Cardiac fibroblast (primary cell): ENCODE results near the gene TMPRSS3.

Experiments
- DNase-seq, 2 donors: peaks; one replicate each; pipeline versions ENCODE4 v3.0.0 to v3.0.0-alpha.2; 2010; ENCODE audit warnings: low read depth in 2 of 2
- H3K4me3 ChIP-seq, 2 donors: replicated peaks in 1 of 2; 1 replicate in 1 of 2; 2 replicates in 1 of 2; pipeline ENCODE4 v1.5.1; 2011; ENCODE audit warnings: low read depth in 2 of 2, low read length in 2 of 2, mild to moderate bottlenecking in 2 of 2, moderate library complexity in 1 of 2
- CTCF ChIP-seq: IDR thresholded peaks from one replicate; pipeline ENCODE4 v1.5.1; 2011; ENCODE audit warnings: low read depth, mild to moderate bottlenecking, low read length, inconsistent platforms

TMPRSS3 gene

GRCh38 chr21:42381347-42381984 lies 14.4 kb downstream of the TMPRSS3 start:
- peak; percentile 58 to 61 for DNase-seq
- no peak overlapping the region for H3K4me3 ChIP-seq
- peak; percentile 77 for TF ChIP-seq CTCF

- DNase-seq: no peak
- TF ChIP-seq CTCF: no peak
- no peak overlapping the region for H3K4me3 ChIP-seq
These were observed 16.2 kb downstream of the TMPRSS3 start for GRCh38 chr21:42379426-42380215.

GRCh38 chr21:42378418-42378817 lies 17.4 kb downstream of the TMPRSS3 start:
- no peak overlapping the region for H3K4me3 ChIP-seq
- no peak for DNase-seq
- no peak for TF ChIP-seq CTCF

GRCh38 chr21:42377951-42378340 lies 17.9 kb downstream of the TMPRSS3 start:
- H3K4me3 ChIP-seq: no peak overlapping the region
- no peak for DNase-seq
- TF ChIP-seq CTCF: no peak

GRCh38 chr21:42377211-42377950 lies 18.5 kb downstream of the TMPRSS3 start:
- no peak overlapping the region for H3K4me3 ChIP-seq
- TF ChIP-seq CTCF: no peak
- no peak for DNase-seq

GRCh38 chr21:42376338-42376982 lies 19.4 kb downstream of the TMPRSS3 start:
- no peak overlapping the region for H3K4me3 ChIP-seq
- DNase-seq: no peak
- TF ChIP-seq CTCF: no peak
